HUES64 (cell line): ENCODE measurements around the gene SP140.
"Not testable (repeated sequence)": the region's sequence is repeated elsewhere in the genome, so short reads cannot be mapped to it uniquely, and the experiment has no call there.

ENCODE experiments used
- H3K27ac ChIP-seq: 2 replicates; pipeline ENCODE4 v1.7.0; 2013; ENCODE audit warnings: low read depth, low read length, inconsistent platforms
- H3K27me3 ChIP-seq: 2 replicates; pipeline ENCODE4 v1.6.1; 2013; ENCODE audit warnings: mild to moderate bottlenecking, low read length; ENCODE audit not compliant: insufficient read depth
- H3K36me3 ChIP-seq: 2 replicates; pipeline ENCODE4 v1.6.1; 2013; ENCODE audit warnings: mild to moderate bottlenecking, low read length; ENCODE audit not compliant: insufficient read depth
- H3K4me1 ChIP-seq: 2 replicates; pipeline ENCODE4 v1.6.1; 2013; ENCODE audit warnings: mild to moderate bottlenecking, low read length, moderate library complexity; ENCODE audit not compliant: insufficient read depth
- H3K4me3 ChIP-seq: 2 replicates; pipeline ENCODE4 v1.5.1; 2013; ENCODE audit warnings: mild to moderate bottlenecking, low read length, moderate library complexity
- H3K9ac ChIP-seq: 2 replicates; pipeline ENCODE4 v1.6.1; 2013; ENCODE audit warnings: mild to moderate bottlenecking, low read depth, low read length
- H3K9me3 ChIP-seq: 2 replicates; pipeline ENCODE4 v1.6.1; 2013; ENCODE audit warnings: low read depth, low read length; ENCODE audit not compliant: insufficient read depth
- WGBS: fragments of 150-250, 120-280 bp; methylation state at CpG from one replicate; pipeline ENCODE4 v1.1.7; 2013; ENCODE audit warnings: missing lambda C conversion rate; 5-methylcytosine and 5-hydroxymethylcytosine counted together

SP140 gene

GRCh38 chr2:230208576-230208975 lies 17.0 kb upstream of the SP140 start:
- Histone ChIP-seq H3K4me3 (no peak overlapping the region), H3K36me3 (no peaks in the 10 kb centered on the region), H3K9me3 (no peaks in the 10 kb centered on the region), H3K4me1 (no peaks in the 10 kb centered on the region), H3K9ac (no peak overlapping the region), H3K27me3 (no peaks in the 10 kb centered on the region), H3K27ac (no peak overlapping the region)

GRCh38 chr2:230209422-230210051 lies 16.0 kb upstream of the SP140 start:
- Histone ChIP-seq H3K4me3 (no peak overlapping the region), H3K4me1 (no peaks in the 10 kb centered on the region), H3K9ac (no peak overlapping the region), H3K9me3 (no peaks in the 10 kb centered on the region), H3K27me3 (no peaks in the 10 kb centered on the region), H3K27ac (no peak overlapping the region), H3K36me3 (no peaks in the 10 kb centered on the region)
- WGBS: 81% methylated on average over 1 of the region's 1 CpG

GRCh38 chr2:230216489-230216888 lies 9.0 kb upstream of the SP140 start:
- Histone ChIP-seq H3K27me3 (no peaks in the 10 kb centered on the region), H3K27ac (no peak overlapping the region), H3K36me3 (no peaks in the 10 kb centered on the region), H3K9me3 (no peaks in the 10 kb centered on the region), H3K9ac (no peak overlapping the region), H3K4me1 (peaks cover 4% of the 10 kb centered on the region; the same call in 1 of the 2 replicates), H3K4me3 (no peak overlapping the region)
- WGBS: 98% methylated on average over 1 of the region's 1 CpG

GRCh38 chr2:230217424-230217823 lies 8.1 kb upstream of the SP140 start:
- Histone ChIP-seq H3K9ac (no peak overlapping the region), H3K4me1 (peaks cover 4% of the 10 kb centered on the region; the same call in 1 of the 2 replicates), H3K4me3 (no peak overlapping the region), H3K27ac (no peak overlapping the region), H3K9me3 (no peaks in the 10 kb centered on the region), H3K27me3 (no peaks in the 10 kb centered on the region), H3K36me3 (no peaks in the 10 kb centered on the region)
- WGBS: 90% methylated on average over 3 of the region's 3 CpGs

GRCh38 chr2:230218421-230218820 lies 7.1 kb upstream of the SP140 start:
- H3K27me3 ChIP-seq: no peaks in the 10 kb centered on the region
- no peaks in the 10 kb centered on the region for H3K36me3 ChIP-seq
- no peak overlapping the region for H3K4me3 ChIP-seq
- no peaks in the 10 kb centered on the region for H3K9me3 ChIP-seq
- 100% methylated on average over 1 of the region's 2 CpGs for WGBS
- no peak overlapping the region for H3K27ac ChIP-seq
- no peak overlapping the region for H3K9ac ChIP-seq
- peaks cover 4% of the 10 kb centered on the region; the same call in 1 of the 2 replicates for H3K4me1 ChIP-seq

GRCh38 chr2:230219419-230220331 lies 5.9 kb upstream of the SP140 start, which contains the start of gene SP110:
TSS of gene SP110 (minus strand) at chr2:230219984. CDS start at chr2:230216927, 3,057 bp downstream.
- peak within 1 kb of the TSS; percentile 52 for H3K9ac ChIP-seq
- H3K27ac ChIP-seq: no peak within 1 kb of the TSS

GRCh38 chr2:230220347-230220969 lies 5.1 kb upstream of the SP140 start:
- no peak overlapping the region for H3K27ac ChIP-seq
- peak overlapping the region; percentile 52 for H3K4me3 ChIP-seq
- H3K9ac ChIP-seq: no peak overlapping the region; the same call in 1 of the 2 replicates
- H3K27me3 ChIP-seq: no peaks in the 10 kb centered on the region
- peaks cover 4% of the 10 kb centered on the region; the same call in 1 of the 2 replicates for H3K4me1 ChIP-seq
- H3K9me3 ChIP-seq: no peaks in the 10 kb centered on the region
- 94% methylated on average over 1 of the region's 1 CpG for WGBS
- no peaks in the 10 kb centered on the region for H3K36me3 ChIP-seq

More at GRCh38 chr2:230219419-230220331, 5.9 kb upstream of the SP140 start, which contains the start of gene SP110:
- no peaks in the 10 kb centered on the region for H3K9me3 ChIP-seq
- peak within 1 kb of the TSS; percentile 52 for H3K4me3 ChIP-seq
- H3K27me3 ChIP-seq: no peaks in the 10 kb centered on the region
- WGBS: 45% methylated on average over 17 of the region's 19 CpGs
- H3K4me1 ChIP-seq: peaks cover 4% of the 10 kb centered on the region; the same call in 1 of the 2 replicates
- no peaks in the 10 kb centered on the region for H3K36me3 ChIP-seq

GRCh38 chr2:230221493-230221892 lies 4.0 kb upstream of the SP140 start:
- 96% methylated on average over 4 of the region's 4 CpGs for WGBS
- H3K9ac ChIP-seq: no peak overlapping the region
- no peak overlapping the region for H3K27ac ChIP-seq
- no peak overlapping the region for H3K4me3 ChIP-seq
- peaks cover 4% of the 10 kb centered on the region; the same call in 1 of the 2 replicates for H3K4me1 ChIP-seq
- no peaks in the 10 kb centered on the region for H3K36me3 ChIP-seq
- H3K9me3 ChIP-seq: no peaks in the 10 kb centered on the region
- H3K27me3 ChIP-seq: no peaks in the 10 kb centered on the region

GRCh38 chr2:230222829-230223228 lies 2.7 kb upstream of the SP140 start:
- H3K9ac ChIP-seq, H3K4me1 ChIP-seq, H3K9me3 ChIP-seq, H3K36me3 ChIP-seq, H3K27ac ChIP-seq, H3K27me3 ChIP-seq, H3K4me3 ChIP-seq: not testable (repeated sequence)
- 90% methylated on average over 4 of the region's 4 CpGs for WGBS

- Histone ChIP-seq H3K36me3 (no peaks in the 10 kb centered on the region), H3K27ac (no peak overlapping the region), H3K27me3 (no peaks in the 10 kb centered on the region), H3K4me1 (peaks cover 3% of the 10 kb centered on the region; the same call in 1 of the 2 replicates), H3K9ac (no peak overlapping the region), H3K4me3 (no peak overlapping the region), H3K9me3 (no peaks in the 10 kb centered on the region)
Measured at GRCh38 chr2:230224458-230224857, 1.1 kb upstream of the SP140 start.

GRCh38 chr2:230226051-230226551 lies 565 bp downstream of the SP140 start:
- peaks cover 6% of the 10 kb centered on the region for H3K4me1 ChIP-seq
- peaks cover 8% of the 10 kb centered on the region for H3K9me3 ChIP-seq
- H3K27me3 ChIP-seq: no peaks in the 10 kb centered on the region
- H3K27ac ChIP-seq: no peak overlapping the region
- WGBS: over 99% methylated on average over 3 of the region's 4 CpGs
- no peak overlapping the region for H3K9ac ChIP-seq
- no peaks in the 10 kb centered on the region for H3K36me3 ChIP-seq
- no peak overlapping the region for H3K4me3 ChIP-seq
